ENCODE data around the gene ITGAE.
A peak's percentile ranks its signal among the peaks of the same experiment; 100 is the strongest.

ITGAE gene

DNA sequence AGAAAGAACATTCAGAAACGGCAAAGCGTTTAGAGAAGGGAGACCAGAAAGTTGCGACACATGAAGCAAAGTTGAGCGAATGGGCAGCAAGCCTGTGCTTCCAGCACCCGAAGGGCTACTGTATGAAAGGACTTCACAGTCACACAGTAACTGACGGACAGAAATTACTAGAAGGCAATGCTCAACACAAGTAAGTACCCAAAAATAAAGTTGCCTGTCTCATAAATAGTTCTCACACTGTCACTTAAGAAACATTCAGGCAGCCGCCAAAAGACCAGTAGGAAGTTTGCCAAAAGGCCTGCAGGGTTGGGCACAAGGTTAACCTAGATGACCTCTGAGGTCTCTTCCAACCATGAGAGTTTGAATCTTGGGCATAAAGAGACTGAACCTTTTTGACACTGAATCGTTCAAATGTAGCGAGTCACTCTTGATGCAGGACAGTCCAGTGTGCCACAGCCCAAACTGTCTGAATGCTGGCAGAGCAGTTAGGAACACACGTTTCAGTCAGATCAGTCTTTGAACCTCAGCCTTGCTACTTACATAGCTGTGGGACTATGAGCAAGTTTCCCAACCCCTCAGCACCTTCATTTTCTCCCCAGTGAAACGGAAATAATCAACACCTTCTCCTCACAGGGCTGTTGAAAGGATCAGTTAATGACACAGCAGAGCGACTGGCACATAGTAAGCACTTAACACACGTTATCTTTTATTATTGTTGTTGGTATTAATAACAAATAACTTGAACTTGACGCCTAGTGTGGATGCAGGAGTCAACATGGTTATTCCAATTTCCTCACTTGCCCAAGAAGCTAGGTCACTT lies 34.6 kb upstream of the ITGAE start:
- H3K27ac ChIP-seq (ENCODE audit: extremely low read depth, low read depth, low read length) = no peak overlapping the region
- H3K9me3 ChIP-seq (ENCODE audit: control insufficient read depth, insufficient read depth, low read depth, low read length) = no peaks in the 10 kb centered on the region
- H3K4me1 ChIP-seq (ENCODE audit: control insufficient read depth, insufficient read depth, low read length) = no peaks in the 10 kb centered on the region
- ChIA-PET CTCF (interaction anchor here (1.0 to 6.7 kb wide), 5 partner anchors 8 to 99 kb away, joined by 5 to 57 read pairs (median 17); partner anchors contain the start of gene NCBP3), POLR2A (no interaction called here)
- H3K4me3 ChIP-seq (ENCODE audit: low read depth, low read length) = no peak overlapping the region
- H3K36me3 ChIP-seq (ENCODE audit: control insufficient read depth in 2 of 2, insufficient read depth in 1 of 2, low read length in 2 of 2) = peaks cover 55 to 71% of the 10 kb centered on the region in 2 experiments
- no peak for TF ChIP-seq ZNF366 (tag by site-specific recombination; conservative IDR thresholded peaks at IDR 0.05)
- 0 out of 2 replicates have a peak, but pooled peaks have one; percentile 44 for TF ChIP-seq ZNF660 (tag by site-specific recombination; IDR thresholded peaks at IDR 0.05)

- H3K36me3 ChIP-seq (ENCODE audit: control insufficient read depth in 2 of 2, insufficient read depth in 1 of 2, low read length in 2 of 2) = peaks cover 59 to 67% of the 10 kb centered on the region in 2 experiments
- CTCF ChIA-PET = interaction anchor here (0.6 to 1.7 kb wide), 5 partner anchors 9 to 145 kb away, joined by 3 to 5 read pairs (median 4); partner anchors contain the start of gene NCBP3
- no peaks in the 10 kb centered on the region for H3K4me1 ChIP-seq (ENCODE audit: control insufficient read depth, insufficient read depth, low read length)
- no peaks in the 10 kb centered on the region for H3K9me3 ChIP-seq (ENCODE audit: control insufficient read depth, insufficient read depth, low read depth, low read length)
- POLR2A ChIA-PET = interaction anchor here (1.1 kb wide), 1 partner anchor 11 kb away, joined by 3 read pairs; no protein-coding TSS in a partner anchor
- H3K4me3 ChIP-seq (ENCODE audit: low read depth, low read length) = no peak overlapping the region
- no peak overlapping the region for H3K27ac ChIP-seq (ENCODE audit: extremely low read depth, low read depth, low read length)
- no peak for TF ChIP-seq ZNF202 (tag by site-specific recombination; IDR thresholded peaks at IDR 0.05; ENCODE audit: borderline replicate concordance)
- no peak for TF ChIP-seq ZNF48 (tag by site-specific recombination; IDR thresholded peaks at IDR 0.05)
Observed at GRCh38 chr17:3834811-3835210, 33.8 kb upstream of the ITGAE start.

- ChIA-PET POLR2A (no interaction called here), CTCF (interaction anchor here (0.6 to 7.5 kb wide), 10 partner anchors 8 to 176 kb away, joined by 3 to 172 read pairs (median 20); partner anchors contain the start of gene NCBP3)
- H3K4me1 ChIP-seq (ENCODE audit: control insufficient read depth, insufficient read depth, low read length) = no peaks in the 10 kb centered on the region
- no peak for TF ChIP-seq ZNF623 (tag by site-specific recombination; IDR thresholded peaks at IDR 0.05)
- no peak for TF ChIP-seq ZNF621 (tag by site-specific recombination; IDR thresholded peaks at IDR 0.05)
- TF ChIP-seq ZNF341 (tag by site-specific recombination; IDR thresholded peaks at IDR 0.05; ENCODE audit: low read depth) = no peak
- no peak for TF ChIP-seq ZNF530 (tag by site-specific recombination; IDR thresholded peaks at IDR 0.05; ENCODE audit: low read depth)
- no peak for TF ChIP-seq ZNF311 (tag by site-specific recombination; IDR thresholded peaks at IDR 0.05; ENCODE audit: borderline replicate concordance)
- TF ChIP-seq ZNF426 (tag by site-specific recombination; IDR thresholded peaks at IDR 0.05) = no peak
- TF ChIP-seq, protein P1, sequence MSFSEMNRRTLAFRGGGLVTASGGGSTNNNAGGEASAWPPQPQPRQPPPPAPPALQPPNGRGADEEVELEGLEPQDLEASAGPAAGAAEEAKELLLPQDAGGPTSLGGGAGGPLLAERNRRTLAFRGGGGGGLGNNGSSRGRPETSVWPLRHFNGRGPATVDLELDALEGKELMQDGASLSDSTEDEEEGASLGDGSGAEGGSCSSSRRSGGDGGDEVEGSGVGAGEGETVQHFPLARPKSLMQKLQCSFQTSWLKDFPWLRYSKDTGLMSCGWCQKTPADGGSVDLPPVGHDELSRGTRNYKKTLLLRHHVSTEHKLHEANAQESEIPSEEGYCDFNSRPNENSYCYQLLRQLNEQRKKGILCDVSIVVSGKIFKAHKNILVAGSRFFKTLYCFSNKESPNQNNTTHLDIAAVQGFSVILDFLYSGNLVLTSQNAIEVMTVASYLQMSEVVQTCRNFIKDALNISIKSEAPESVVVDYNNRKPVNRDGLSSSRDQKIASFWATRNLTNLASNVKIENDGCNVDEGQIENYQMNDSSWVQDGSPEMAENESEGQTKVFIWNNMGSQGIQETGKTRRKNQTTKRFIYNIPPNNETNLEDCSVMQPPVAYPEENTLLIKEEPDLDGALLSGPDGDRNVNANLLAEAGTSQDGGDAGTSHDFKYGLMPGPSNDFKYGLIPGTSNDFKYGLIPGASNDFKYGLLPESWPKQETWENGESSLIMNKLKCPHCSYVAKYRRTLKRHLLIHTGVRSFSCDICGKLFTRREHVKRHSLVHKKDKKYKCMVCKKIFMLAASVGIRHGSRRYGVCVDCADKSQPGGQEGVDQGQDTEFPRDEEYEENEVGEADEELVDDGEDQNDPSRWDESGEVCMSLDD (tag by site-specific recombination; IDR thresholded peaks at IDR 0.05) = no peak
- no peak for TF ChIP-seq ZNF324 (tag by site-specific recombination; IDR thresholded peaks at IDR 0.05)
- no peak for TF ChIP-seq GLI2 (tag by site-specific recombination; IDR thresholded peaks at IDR 0.05; ENCODE audit: borderline replicate concordance, low read depth)
- H3K27ac ChIP-seq (ENCODE audit: extremely low read depth, low read depth, low read length) = 0 out of 2 replicates have a peak overlapping the region, but pooled peaks have one; percentile 13
- no peak overlapping the region for H3K4me3 ChIP-seq (ENCODE audit: low read depth, low read length)
- H3K36me3 ChIP-seq (ENCODE audit: control insufficient read depth in 2 of 2, insufficient read depth in 1 of 2, low read length in 2 of 2) = peaks cover 64 to 70% of the 10 kb centered on the region in 2 experiments
- H3K9me3 ChIP-seq (ENCODE audit: control insufficient read depth, insufficient read depth, low read depth, low read length) = no peaks in the 10 kb centered on the region
Observed at GRCh38 chr17:3828852-3829232, 27.9 kb upstream of the ITGAE start.

DNA sequence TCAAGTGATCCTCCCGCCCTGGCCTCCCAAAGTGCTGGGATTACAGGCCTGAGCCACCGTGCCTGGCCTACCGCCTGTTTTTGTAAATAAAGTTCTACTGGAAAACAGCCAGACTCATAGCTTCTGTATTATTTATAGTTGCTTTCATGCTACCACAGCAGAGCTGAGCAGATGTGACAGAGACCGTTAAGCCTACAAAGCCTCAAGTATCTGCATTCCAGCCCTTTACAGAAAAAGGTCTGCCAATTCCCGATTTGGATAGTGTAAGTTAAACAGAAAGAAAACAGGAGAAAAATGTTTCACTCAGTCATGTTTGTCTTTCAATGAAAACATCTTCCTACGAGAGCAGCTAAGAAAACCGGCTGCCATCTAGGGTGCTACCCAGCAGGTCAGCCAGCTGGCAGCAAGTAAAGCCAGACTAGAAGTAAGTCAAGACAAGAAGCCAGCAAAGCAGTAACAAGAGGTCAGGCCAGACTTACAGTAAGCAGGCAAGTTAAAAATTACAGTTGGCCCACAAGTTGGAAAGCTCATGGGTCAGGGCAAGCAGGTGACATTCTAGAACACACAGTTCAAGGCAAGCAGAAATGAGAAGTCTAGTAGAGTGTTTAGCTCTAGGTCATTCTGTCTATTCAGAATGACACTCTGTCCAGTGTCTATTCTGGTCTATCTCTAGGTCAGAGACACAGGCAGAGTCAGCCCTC lies 27.3 kb upstream of the ITGAE start:
- ChIA-PET CTCF (interaction anchor here (0.6 to 7.5 kb wide), 12 partner anchors 10 to 332 kb away, joined by 3 to 172 read pairs (median 10); partner anchors contain the start of gene NCBP3), POLR2A (no interaction called here)
- H3K9me3 ChIP-seq (ENCODE audit: control insufficient read depth, insufficient read depth, low read depth, low read length) = no peaks in the 10 kb centered on the region
- no peak overlapping the region for H3K4me3 ChIP-seq (ENCODE audit: low read depth, low read length)
- no peak overlapping the region for H3K27ac ChIP-seq (ENCODE audit: extremely low read depth, low read depth, low read length)
- H3K4me1 ChIP-seq (ENCODE audit: control insufficient read depth, insufficient read depth, low read length) = no peaks in the 10 kb centered on the region
- peaks cover 64 to 69% of the 10 kb centered on the region in 2 experiments for H3K36me3 ChIP-seq (ENCODE audit: control insufficient read depth in 2 of 2, insufficient read depth in 1 of 2, low read length in 2 of 2)
- no peak for TF ChIP-seq ZNF768 (tag by site-specific recombination; IDR thresholded peaks at IDR 0.05)
- no peak for TF ChIP-seq ZNF76 (tag by site-specific recombination; IDR thresholded peaks at IDR 0.05; ENCODE audit: borderline replicate concordance, low read depth)
- no peak for TF ChIP-seq IKZF3 (tag by site-specific recombination; IDR thresholded peaks at IDR 0.05)
- no peak for TF ChIP-seq ZNF292 (tag by site-specific recombination; IDR thresholded peaks at IDR 0.05; ENCODE audit: borderline replicate concordance, low read depth)
- no peak for TF ChIP-seq SCRT1 (tag by site-specific recombination; IDR thresholded peaks at IDR 0.05; ENCODE audit: borderline replicate concordance)
- TF ChIP-seq ZNF24 (tag by site-specific recombination; IDR thresholded peaks at IDR 0.05) = no peak
- TF ChIP-seq, protein P2, sequence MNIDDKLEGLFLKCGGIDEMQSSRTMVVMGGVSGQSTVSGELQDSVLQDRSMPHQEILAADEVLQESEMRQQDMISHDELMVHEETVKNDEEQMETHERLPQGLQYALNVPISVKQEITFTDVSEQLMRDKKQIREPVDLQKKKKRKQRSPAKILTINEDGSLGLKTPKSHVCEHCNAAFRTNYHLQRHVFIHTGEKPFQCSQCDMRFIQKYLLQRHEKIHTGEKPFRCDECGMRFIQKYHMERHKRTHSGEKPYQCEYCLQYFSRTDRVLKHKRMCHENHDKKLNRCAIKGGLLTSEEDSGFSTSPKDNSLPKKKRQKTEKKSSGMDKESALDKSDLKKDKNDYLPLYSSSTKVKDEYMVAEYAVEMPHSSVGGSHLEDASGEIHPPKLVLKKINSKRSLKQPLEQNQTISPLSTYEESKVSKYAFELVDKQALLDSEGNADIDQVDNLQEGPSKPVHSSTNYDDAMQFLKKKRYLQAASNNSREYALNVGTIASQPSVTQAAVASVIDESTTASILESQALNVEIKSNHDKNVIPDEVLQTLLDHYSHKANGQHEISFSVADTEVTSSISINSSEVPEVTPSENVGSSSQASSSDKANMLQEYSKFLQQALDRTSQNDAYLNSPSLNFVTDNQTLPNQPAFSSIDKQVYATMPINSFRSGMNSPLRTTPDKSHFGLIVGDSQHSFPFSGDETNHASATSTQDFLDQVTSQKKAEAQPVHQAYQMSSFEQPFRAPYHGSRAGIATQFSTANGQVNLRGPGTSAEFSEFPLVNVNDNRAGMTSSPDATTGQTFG (tag by site-specific recombination; IDR thresholded peaks at IDR 0.05; ENCODE audit: borderline replicate concordance) = no peak

Data from HEK293 (cell line).